Panc1 (cell line): ENCODE data around the gene TIMM44. TPM values are rescaled to one million over a fixed set of nuclear protein-coding genes. Genes with fewer than 3 reads are reported as not detected.

Source experiments
- ATAC-seq: fragments of 200-7000 bp; cut with Tn5 transposase; 2 replicates; pipeline ENCODE4 v1.9.1; 2020; ENCODE audit warnings: mild to moderate bottlenecking, moderate library complexity
- BruUV-seq: library from RNA; stranded (reverse); fragments of 400-500 nt; replicated peaks from 2 replicates; lab custom pipeline; 2021; lab: Mats Ljungman, UMichigan
- CTCF ChIA-PET: fragments of 300-600 bp; sonication (Branson Sonifier 250); formaldehyde crosslinking; loops from one replicate; lab custom pipeline; 2022; ENCODE audit warnings: antibody characterized with exemption; lab: Charles Lee
- POLR2A ChIA-PET: fragments of 300-600 bp; sonication (Branson Sonifier 250); formaldehyde crosslinking; loops from one replicate; lab custom pipeline; 2022; ENCODE audit warnings: antibody characterized with exemption; lab: Charles Lee
- DNase-seq: peaks from one replicate; pipeline ENCODE4 v3.0.0-alpha.2; 2010; ENCODE audit warnings: low read depth, low spot score
- H3K27ac ChIP-seq: 2 replicates; pipeline ENCODE4 v1.5.1; 2011; ENCODE audit warnings: mild to moderate bottlenecking, low read length, inconsistent platforms
- H3K27me3 ChIP-seq: fragments of 200-500 bp; sonication (Bioruptor generic); 2 replicates; pipeline ENCODE4 v1.6.0; 2014; ENCODE audit warnings: low read length, inconsistent platforms; ENCODE audit not compliant: control insufficient read depth, insufficient read depth
- H3K36me3 ChIP-seq: fragments of 200-500 bp; sonication (Bioruptor generic); 2 replicates; pipeline ENCODE4 v1.5.1; 2014; ENCODE audit warnings: inconsistent platforms, mild to moderate bottlenecking, low read length, moderate library complexity; ENCODE audit not compliant: control insufficient read depth, insufficient read depth
- H3K4me1 ChIP-seq: 2 replicates; pipeline ENCODE4 v1.5.1; 2011; ENCODE audit warnings: inconsistent platforms, mild to moderate bottlenecking, low read length, moderate library complexity; ENCODE audit not compliant: control insufficient read depth, insufficient read depth
- H3K4me3 ChIP-seq, 2 experiments: 2 replicates each; pipeline ENCODE4 v1.5.1; 2011 to 2012; ENCODE audit warnings: low read depth in 2 of 2, low read length in 2 of 2, mild to moderate bottlenecking in 2 of 2, inconsistent platforms in 1 of 2, moderate library complexity in 1 of 2
- H3K9me3 ChIP-seq: fragments of 200-500 bp; sonication (Bioruptor generic); 2 replicates; pipeline ENCODE4 v1.5.1; 2014; ENCODE audit warnings: low read depth, mild to moderate bottlenecking, inconsistent platforms, low read length, moderate library complexity; ENCODE audit not compliant: control insufficient read depth, insufficient read depth
- POLR2AphosphoS5 ChIP-seq: IDR thresholded peaks from 2 replicates; pipeline ENCODE4 v1.6.1; 2012; ENCODE audit warnings: mild to moderate bottlenecking, low read depth, low read length, moderate library complexity
- SIN3A ChIP-seq: IDR thresholded peaks from 2 replicates; pipeline ENCODE4 v1.6.1; 2012; ENCODE audit warnings: low read depth, mild to moderate bottlenecking, low read length, moderate library complexity, borderline replicate concordance; ENCODE audit not compliant: insufficient read depth
- TCF7L2 ChIP-seq: IDR thresholded peaks from 2 replicates; pipeline ENCODE4 v1.6.1; 2011; ENCODE audit warnings: mild to moderate bottlenecking, low read depth, low read length, inconsistent platforms
- in situ Hi-C: cut with HindIII; loops from 2 replicates; pipeline ENCODE4 v1.10.0; 2016; ENCODE audit warnings: low sequenced_read_pairs, low pct_unique_long_range_greater_than_20kb
- intact Hi-C: fragments of 100-400 bp; cut with micrococcal nuclease; formaldehyde crosslinking; loops from one replicate; pipeline ENCODE4 v1.10.0; 2022; ENCODE audit not compliant: unreplicated experiment
- total RNA-seq: library from RNA; stranded (reverse); gene quantifications from one replicate; pipeline ENCODE4 v1.2.1, GENCODE V29; 2021; ENCODE audit not compliant: unreplicated experiment
- TF ChIP-seq, protein P1 (sequence below), 2 experiments: IDR thresholded peaks; 2 replicates each; pipeline ENCODE4 v1.6.1; 2011 to 2012; ENCODE audit warnings: low read depth in 2 of 2, control low read depth in 1 of 2, low read length in 1 of 2, mild to moderate bottlenecking in 1 of 2, moderate library complexity in 1 of 2; ENCODE audit not compliant: insufficient read depth in 1 of 2
- TF ChIP-seq, protein P2 (sequence below): fragments of 450-650 bp; IDR thresholded peaks from 2 replicates; pipeline ENCODE4 v1.5.1; 2017; ENCODE audit warnings: mild to moderate bottlenecking

TIMM44 gene
- total RNA-seq, 1 experiment from 2014 or later = 105 TPM

DNA sequence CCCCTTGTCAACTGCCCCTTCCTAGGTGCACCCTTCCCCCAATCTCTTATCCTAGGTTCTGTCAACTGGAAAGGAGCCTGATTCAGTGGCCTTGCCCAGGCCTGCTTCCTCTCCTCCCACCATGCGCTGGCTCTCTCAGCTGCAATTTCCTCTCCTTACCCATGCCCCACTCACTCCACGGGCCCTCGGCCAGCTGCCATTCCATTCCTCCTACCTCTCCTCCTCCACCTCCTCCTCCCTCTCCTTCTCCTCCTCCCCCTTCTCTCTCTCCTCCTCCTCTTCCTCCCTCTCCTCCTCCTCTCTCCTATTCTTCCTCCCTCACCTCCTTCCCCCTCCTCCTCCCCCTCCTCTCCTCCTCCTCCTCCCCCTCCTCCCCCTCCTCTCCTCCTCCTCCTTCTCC is 9.6 kb upstream of the TIMM44 start:
- no TSS peak for BruUV-seq
- in situ Hi-C loops (no loop called here), intact Hi-C loops (no loop called here)
- H3K36me3 ChIP-seq = no peaks in the 10 kb centered on the region
- ATAC-seq (peak; percentile 62), DNase-seq (no peak)
- no peaks in the 10 kb centered on the region for H3K9me3 ChIP-seq
- no peak for TF ChIP-seq POLR2AphosphoS5
- no peak for TF ChIP-seq TCF7L2
- TF ChIP-seq, protein P1, sequence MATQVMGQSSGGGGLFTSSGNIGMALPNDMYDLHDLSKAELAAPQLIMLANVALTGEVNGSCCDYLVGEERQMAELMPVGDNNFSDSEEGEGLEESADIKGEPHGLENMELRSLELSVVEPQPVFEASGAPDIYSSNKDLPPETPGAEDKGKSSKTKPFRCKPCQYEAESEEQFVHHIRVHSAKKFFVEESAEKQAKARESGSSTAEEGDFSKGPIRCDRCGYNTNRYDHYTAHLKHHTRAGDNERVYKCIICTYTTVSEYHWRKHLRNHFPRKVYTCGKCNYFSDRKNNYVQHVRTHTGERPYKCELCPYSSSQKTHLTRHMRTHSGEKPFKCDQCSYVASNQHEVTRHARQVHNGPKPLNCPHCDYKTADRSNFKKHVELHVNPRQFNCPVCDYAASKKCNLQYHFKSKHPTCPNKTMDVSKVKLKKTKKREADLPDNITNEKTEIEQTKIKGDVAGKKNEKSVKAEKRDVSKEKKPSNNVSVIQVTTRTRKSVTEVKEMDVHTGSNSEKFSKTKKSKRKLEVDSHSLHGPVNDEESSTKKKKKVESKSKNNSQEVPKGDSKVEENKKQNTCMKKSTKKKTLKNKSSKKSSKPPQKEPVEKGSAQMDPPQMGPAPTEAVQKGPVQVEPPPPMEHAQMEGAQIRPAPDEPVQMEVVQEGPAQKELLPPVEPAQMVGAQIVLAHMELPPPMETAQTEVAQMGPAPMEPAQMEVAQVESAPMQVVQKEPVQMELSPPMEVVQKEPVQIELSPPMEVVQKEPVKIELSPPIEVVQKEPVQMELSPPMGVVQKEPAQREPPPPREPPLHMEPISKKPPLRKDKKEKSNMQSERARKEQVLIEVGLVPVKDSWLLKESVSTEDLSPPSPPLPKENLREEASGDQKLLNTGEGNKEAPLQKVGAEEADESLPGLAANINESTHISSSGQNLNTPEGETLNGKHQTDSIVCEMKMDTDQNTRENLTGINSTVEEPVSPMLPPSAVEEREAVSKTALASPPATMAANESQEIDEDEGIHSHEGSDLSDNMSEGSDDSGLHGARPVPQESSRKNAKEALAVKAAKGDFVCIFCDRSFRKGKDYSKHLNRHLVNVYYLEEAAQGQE (IDR thresholded peaks at IDR 0.05; ENCODE audit: insufficient read depth in 1 of 2, low read depth in 2 of 2, low read length in 1 of 2) = no peak
- TF ChIP-seq, protein P2, sequence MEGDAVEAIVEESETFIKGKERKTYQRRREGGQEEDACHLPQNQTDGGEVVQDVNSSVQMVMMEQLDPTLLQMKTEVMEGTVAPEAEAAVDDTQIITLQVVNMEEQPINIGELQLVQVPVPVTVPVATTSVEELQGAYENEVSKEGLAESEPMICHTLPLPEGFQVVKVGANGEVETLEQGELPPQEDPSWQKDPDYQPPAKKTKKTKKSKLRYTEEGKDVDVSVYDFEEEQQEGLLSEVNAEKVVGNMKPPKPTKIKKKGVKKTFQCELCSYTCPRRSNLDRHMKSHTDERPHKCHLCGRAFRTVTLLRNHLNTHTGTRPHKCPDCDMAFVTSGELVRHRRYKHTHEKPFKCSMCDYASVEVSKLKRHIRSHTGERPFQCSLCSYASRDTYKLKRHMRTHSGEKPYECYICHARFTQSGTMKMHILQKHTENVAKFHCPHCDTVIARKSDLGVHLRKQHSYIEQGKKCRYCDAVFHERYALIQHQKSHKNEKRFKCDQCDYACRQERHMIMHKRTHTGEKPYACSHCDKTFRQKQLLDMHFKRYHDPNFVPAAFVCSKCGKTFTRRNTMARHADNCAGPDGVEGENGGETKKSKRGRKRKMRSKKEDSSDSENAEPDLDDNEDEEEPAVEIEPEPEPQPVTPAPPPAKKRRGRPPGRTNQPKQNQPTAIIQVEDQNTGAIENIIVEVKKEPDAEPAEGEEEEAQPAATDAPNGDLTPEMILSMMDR = no peak
- TF ChIP-seq SIN3A = no peak
- ChIA-PET CTCF (no interaction called here), POLR2A (no interaction called here)
- H3K27ac ChIP-seq = no peak overlapping the region
- no peak overlapping the region for H3K4me3 ChIP-seq
- no peaks in the 10 kb centered on the region for H3K27me3 ChIP-seq
- peaks cover 3% of the 10 kb centered on the region; the same call in 1 of the 2 replicates for H3K4me1 ChIP-seq

GRCh38 chr19:7947939-7948338 is 4.5 kb upstream of the TIMM44 start:
- TF ChIP-seq, protein P2 = no peak
- TF ChIP-seq POLR2AphosphoS5 = 0 out of 2 replicates have a peak, but pooled peaks have one; percentile 22
- ChIA-PET CTCF (no interaction called here), POLR2A (interaction anchor here (0.6 kb wide), 1 partner anchor 21 kb away, joined by 10 read pairs; no protein-coding TSS in a partner anchor)
- peaks cover 4% of the 10 kb centered on the region; the same call in 1 of the 2 replicates for H3K36me3 ChIP-seq
- no peaks in the 10 kb centered on the region for H3K27me3 ChIP-seq
- no peak for ATAC-seq
- H3K9me3 ChIP-seq = no peaks in the 10 kb centered on the region
- intact Hi-C loops = no loop called here
- in situ Hi-C loops = no loop called here
- no peak for DNase-seq
- H3K4me3 ChIP-seq = no peak overlapping the region
- BruUV-seq = no TSS peak
- H3K27ac ChIP-seq = no peak overlapping the region
- no peaks in the 10 kb centered on the region for H3K4me1 ChIP-seq
